DND-41 (cell line): ENCODE results near the gene CNTNAP5.

Experiments used
- EZH2 ChIP-seq: IDR thresholded peaks from 3 replicates; pipeline ENCODE4 v1.6.1; 2012; ENCODE audit warnings: borderline replicate concordance, low read depth, mild to moderate bottlenecking, moderate library complexity, low read length, inconsistent platforms; ENCODE audit not compliant: severe bottlenecking
- TF ChIP-seq, protein P1 (sequence below): IDR thresholded peaks from 2 replicates; pipeline ENCODE4 v1.5.1; 2012; ENCODE audit warnings: borderline replicate concordance, low read length, moderate library complexity, mild to moderate bottlenecking; ENCODE audit not compliant: poor library complexity, severe bottlenecking; ENCODE audit errors: extremely low read depth

DNA sequence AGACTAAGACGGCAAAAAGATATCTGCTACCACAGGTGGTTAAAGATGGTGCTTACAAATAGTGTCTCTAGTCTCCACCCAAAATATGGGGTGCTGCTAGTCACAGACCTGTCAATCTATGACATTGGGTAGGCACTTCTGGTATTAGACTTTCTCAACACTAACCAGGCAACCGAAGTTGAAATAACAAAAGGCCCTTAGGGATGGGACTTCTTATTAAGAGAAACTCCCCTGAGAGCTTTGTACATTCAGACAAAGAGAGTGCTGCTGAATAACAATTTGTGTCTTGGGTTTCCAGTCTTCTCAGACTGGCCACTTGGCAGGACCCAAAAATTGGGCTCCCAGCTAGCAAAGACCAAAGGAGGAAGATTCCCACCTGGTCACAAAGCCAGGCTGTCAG, 310.0 kb downstream of the CNTNAP5 start:
- TF ChIP-seq, protein P1, sequence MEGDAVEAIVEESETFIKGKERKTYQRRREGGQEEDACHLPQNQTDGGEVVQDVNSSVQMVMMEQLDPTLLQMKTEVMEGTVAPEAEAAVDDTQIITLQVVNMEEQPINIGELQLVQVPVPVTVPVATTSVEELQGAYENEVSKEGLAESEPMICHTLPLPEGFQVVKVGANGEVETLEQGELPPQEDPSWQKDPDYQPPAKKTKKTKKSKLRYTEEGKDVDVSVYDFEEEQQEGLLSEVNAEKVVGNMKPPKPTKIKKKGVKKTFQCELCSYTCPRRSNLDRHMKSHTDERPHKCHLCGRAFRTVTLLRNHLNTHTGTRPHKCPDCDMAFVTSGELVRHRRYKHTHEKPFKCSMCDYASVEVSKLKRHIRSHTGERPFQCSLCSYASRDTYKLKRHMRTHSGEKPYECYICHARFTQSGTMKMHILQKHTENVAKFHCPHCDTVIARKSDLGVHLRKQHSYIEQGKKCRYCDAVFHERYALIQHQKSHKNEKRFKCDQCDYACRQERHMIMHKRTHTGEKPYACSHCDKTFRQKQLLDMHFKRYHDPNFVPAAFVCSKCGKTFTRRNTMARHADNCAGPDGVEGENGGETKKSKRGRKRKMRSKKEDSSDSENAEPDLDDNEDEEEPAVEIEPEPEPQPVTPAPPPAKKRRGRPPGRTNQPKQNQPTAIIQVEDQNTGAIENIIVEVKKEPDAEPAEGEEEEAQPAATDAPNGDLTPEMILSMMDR = no peak
- TF ChIP-seq EZH2 = no peak
